IMR-90 (cell line): ENCODE results near the gene FKBP1B. TPM values are rescaled to one million over a fixed set of nuclear protein-coding genes. Genes with fewer than 3 reads are reported as not detected.

ENCODE experiments used
- ATAC-seq: fragments of 200-7000 bp; cut with Tn5 transposase; 2 replicates; pipeline ENCODE4 v1.9.1; 2020; ENCODE audit warnings: low read depth, mild to moderate bottlenecking, moderate library complexity
- BruUV-seq: library from RNA; stranded (reverse); fragments of 400-500 nt; replicated peaks from 2 replicates; lab custom pipeline; 2021; lab: Mats Ljungman, UMichigan
- CTCF ChIA-PET: fragments of 300-600 bp; formaldehyde crosslinking; extraction: SDS; loops from one replicate; lab custom pipeline; 2021; ENCODE audit warnings: antibody characterized with exemption; lab: Yijun Ruan, JAX
- POLR2A ChIA-PET: fragments of 300-600 bp; sonication (Branson Sonifier 250); formaldehyde crosslinking; loops from one replicate; lab custom pipeline; 2022; ENCODE audit warnings: antibody characterized with exemption; ENCODE audit not compliant: unreplicated experiment; lab: Charles Lee
- DNase-seq: peaks from one replicate; pipeline ENCODE4 v3.0.0; 2013
- H2AFZ ChIP-seq: replicated peaks from 2 replicates; pipeline ENCODE3; 2013; ENCODE audit warnings: low read length, mild to moderate bottlenecking; ENCODE audit not compliant: poor library complexity
- H2AK5ac ChIP-seq: 2 replicates; pipeline ENCODE4 v1.6.1; 2013; ENCODE audit warnings: low read depth, low read length, inconsistent platforms
- H2AK9ac ChIP-seq: replicated peaks from 2 replicates; pipeline ENCODE3; 2013; ENCODE audit warnings: mild to moderate bottlenecking, low read depth, low read length, moderate library complexity; ENCODE audit not compliant: poor library complexity
- H2BK120ac ChIP-seq: 2 replicates; pipeline ENCODE4 v1.6.1; 2013; ENCODE audit warnings: low read depth, low read length, inconsistent platforms
- H2BK15ac ChIP-seq: 3 replicates; pipeline ENCODE4 v1.6.1; 2013; ENCODE audit warnings: low read depth, low read length, inconsistent platforms
- H2BK20ac ChIP-seq: 2 replicates; pipeline ENCODE4 v1.6.1; 2013; ENCODE audit warnings: low read depth, mild to moderate bottlenecking, inconsistent platforms, low read length, moderate library complexity
- H2BK5ac ChIP-seq: 2 replicates; pipeline ENCODE4 v1.6.1; 2013; ENCODE audit warnings: mild to moderate bottlenecking, low read depth, low read length, inconsistent platforms; ENCODE audit not compliant: poor library complexity, severe bottlenecking
- H3K14ac ChIP-seq: replicated peaks from 2 replicates; pipeline ENCODE4 v1.6.1; 2013; ENCODE audit warnings: low read depth, low read length, inconsistent platforms
- H3K18ac ChIP-seq: 2 replicates; pipeline ENCODE4 v1.6.1; 2013; ENCODE audit warnings: low read depth, low read length, control low read depth
- H3K23ac ChIP-seq: 2 replicates; pipeline ENCODE4 v1.6.1; 2013; ENCODE audit warnings: low read depth, low read length, inconsistent platforms
- H3K27ac ChIP-seq: 2 replicates; pipeline ENCODE4 v1.5.1; 2013; ENCODE audit warnings: mild to moderate bottlenecking, control low read depth, low read length; ENCODE audit not compliant: insufficient read depth
- H3K27me3 ChIP-seq: 2 replicates; pipeline ENCODE4 v1.6.1; 2013; ENCODE audit warnings: low read length; ENCODE audit not compliant: control insufficient read depth, insufficient read depth
- H3K36me3 ChIP-seq: 2 replicates; pipeline ENCODE4 v1.6.1; 2013; ENCODE audit warnings: low read length, mixed read lengths; ENCODE audit not compliant: control insufficient read depth, insufficient read depth
- H3K4ac ChIP-seq: 2 replicates; pipeline ENCODE4 v1.6.1; 2013; ENCODE audit warnings: low read depth, low read length, inconsistent platforms
- H3K4me1 ChIP-seq: 2 replicates; pipeline ENCODE4 v1.6.1; 2013; ENCODE audit warnings: low read length, mixed read lengths; ENCODE audit not compliant: control insufficient read depth, insufficient read depth
- H3K4me2 ChIP-seq: 2 replicates; pipeline ENCODE4 v1.6.1; 2013; ENCODE audit warnings: low read depth, mild to moderate bottlenecking, control low read depth, low read length, moderate library complexity
- H3K4me3 ChIP-seq: 2 replicates; pipeline ENCODE4 v1.5.1; 2013; ENCODE audit warnings: low read depth, mild to moderate bottlenecking, control low read depth, low read length, moderate library complexity; ENCODE audit not compliant: insufficient read depth
- H3K56ac ChIP-seq: 2 replicates; pipeline ENCODE4 v1.6.1; 2013; ENCODE audit warnings: low read length, inconsistent platforms; ENCODE audit not compliant: insufficient read depth; ENCODE audit errors: extremely low read depth
- H3K79me1 ChIP-seq, 2 experiments: 2 replicates each; pipeline ENCODE4 v1.6.1; 2013; ENCODE audit warnings: low read length in 2 of 2, inconsistent platforms in 1 of 2, low read depth in 1 of 2
- H3K9ac ChIP-seq: 2 replicates; pipeline ENCODE4 v1.6.1; 2013; ENCODE audit warnings: low read depth, low read length, control low read depth
- H3K9me1 ChIP-seq: 2 replicates; pipeline ENCODE4 v1.6.1; 2013; ENCODE audit warnings: low read length, inconsistent platforms; ENCODE audit not compliant: insufficient read depth
- H3K9me3 ChIP-seq: 2 replicates; pipeline ENCODE4 v1.6.1; 2013; ENCODE audit warnings: low read length; ENCODE audit not compliant: control insufficient read depth, insufficient read depth
- H4K20me1 ChIP-seq: 2 replicates; pipeline ENCODE4 v1.6.1; 2013; ENCODE audit warnings: low read length, inconsistent platforms; ENCODE audit not compliant: insufficient read depth
- H4K5ac ChIP-seq: 2 replicates; pipeline ENCODE4 v1.6.1; 2013; ENCODE audit warnings: mild to moderate bottlenecking, low read depth, low read length, control low read depth
- H4K8ac ChIP-seq, 2 experiments: 2 replicates each; pipeline ENCODE4 v1.6.1; 2013; ENCODE audit warnings: low read depth in 2 of 2, low read length in 2 of 2, control low read depth in 1 of 2, inconsistent platforms in 1 of 2
- H4K91ac ChIP-seq: 2 replicates; pipeline ENCODE4 v1.6.1; 2013; ENCODE audit warnings: low read depth, low read length, inconsistent platforms; ENCODE audit not compliant: insufficient read depth
- CEBPB ChIP-seq: IDR thresholded peaks from 2 replicates; pipeline ENCODE4 v1.6.1; 2012; ENCODE audit warnings: low read depth, low read length, improper control_type of control experiment
- SMC3 ChIP-seq: fragments of 150-350 bp; IDR thresholded peaks from 2 replicates; pipeline ENCODE4 v1.6.1; 2016; ENCODE audit warnings: low read depth, mild to moderate bottlenecking, antibody characterized with exemption, low read length, moderate library complexity
- USF2 ChIP-seq: fragments of 150-350 bp; IDR thresholded peaks from 2 replicates; pipeline ENCODE4 v1.6.1; 2017; ENCODE audit warnings: mild to moderate bottlenecking, antibody characterized with exemption, low read length, low read depth
- WGBS, 2 experiments: methylation state at CpG; one replicate each; pipeline versions ENCODE4 v1.1.5 to v1.1.7; 2013; ENCODE audit warnings: missing lambda C conversion rate in 2 of 2; ENCODE audit not compliant: insufficient read length in 1 of 2; ENCODE audit errors: extremely low coverage in 2 of 2; 5-methylcytosine and 5-hydroxymethylcytosine counted together
- dilution Hi-C: fragments of 300-500 bp; cut with HindIII; formaldehyde crosslinking; loops from one replicate; pipeline ENCODE4 v1.14.3; 2018; ENCODE audit warnings: low sequenced_read_pairs; ENCODE audit not compliant: unreplicated experiment
- in situ Hi-C: fragments of 300-500 bp; cut with MboI; formaldehyde crosslinking; loops from 3 replicates; pipeline ENCODE4 v1.14.3; 2019; ENCODE audit warnings: low sequenced_read_pairs, inconsistent platforms, mixed read lengths
- intact Hi-C: fragments of 100-400 bp; cut with micrococcal nuclease; formaldehyde crosslinking; loops from 2 replicates; pipeline ENCODE4 v1.10.0; 2022
- polyA plus RNA-seq, 3 experiments: library from polyadenylated mRNA; depleted of rRNA; stranded (reverse); fragments of >200 nt; gene quantifications; 2 replicates each; pipeline ENCODE4 v1.2.3, GENCODE V29; 2012; ENCODE audit warnings: low replicate concordance in 1 of 3
- total RNA-seq: library from RNA; depleted of rRNA; stranded (reverse); fragments of >200 nt; gene quantifications from 2 replicates; pipeline ENCODE4 v1.2.3, GENCODE V29; 2012

FKBP1B gene
- total and polyA plus RNA-seq, 2 of the 4 experiments (the other 2 are of a cell fraction), result 10.2 to 15.1 TPM

GRCh38 chr2:24082787-24083566 is 33.4 kb downstream of the FKBP1B start:
- no peak overlapping the region for H2BK15ac ChIP-seq
- TF ChIP-seq SMC3 (no peak), USF2 (peak; percentile 26; the same call in 1 of the 2 replicates), CEBPB (no peak)
- ChIA-PET POLR2A (interaction anchor here (0.6 kb wide), 1 partner anchor 879 kb away, joined by 7 read pairs; no protein-coding TSS in a partner anchor), CTCF (interaction anchor here (0.7 to 2.0 kb wide), 5 partner anchors 22 to 297 kb away, joined by 3 to 10 read pairs (median 6); partner anchors contain the start of gene ATAD2B)
- H2BK120ac ChIP-seq, result no peak overlapping the region
- H3K27me3 ChIP-seq, result no peaks in the 10 kb centered on the region
- H3K27ac ChIP-seq, result peak overlapping the region; percentile 89
- BruUV-seq, result no TSS peak
- peak overlapping the region; percentile 70 for H3K23ac ChIP-seq
- H3K18ac ChIP-seq, result no peak overlapping the region
- no peak overlapping the region for H2BK20ac ChIP-seq
- H3K14ac ChIP-seq, result peak overlapping the region; percentile 87
- H3K4ac ChIP-seq, result peak overlapping the region; percentile 97
- H2AFZ ChIP-seq, result peak overlapping the region; percentile 99
- H3K9me1 ChIP-seq, result peaks cover 11% of the 10 kb centered on the region
- peak overlapping the region; percentile 51; the same call in 1 of the 2 replicates for H2AK5ac ChIP-seq
- DNase-seq (no peak), ATAC-seq (no peak)
- dilution Hi-C loops (no loop called here), in situ Hi-C loops (no loop called here), intact Hi-C loops (no loop called here)
- 94% methylated on average over 3 of the region's 8 CpGs; no CpG with 5 or more reads in 1 of the 2 experiments for WGBS, 2 experiments
- H2BK5ac ChIP-seq, result no peak overlapping the region
- peak overlapping the region; percentile 80 for H3K4me2 ChIP-seq
- H3K56ac ChIP-seq, result peak overlapping the region; percentile 86; the same call in 1 of the 2 replicates
- peak overlapping the region; percentile 74 to 96 for H4K8ac ChIP-seq
- peaks cover 18% of the 10 kb centered on the region for H3K36me3 ChIP-seq
- no peaks in the 10 kb centered on the region for H3K9me3 ChIP-seq
- H4K5ac ChIP-seq, result peak overlapping the region; percentile 77
- peak overlapping the region; percentile 69 for H3K9ac ChIP-seq
- peak overlapping the region; percentile 70; the same call in 1 of the 2 replicates for H3K4me3 ChIP-seq
- peak overlapping the region; percentile 91 for H4K91ac ChIP-seq
- H3K4me1 ChIP-seq, result peaks cover 4% of the 10 kb centered on the region; the same call in 1 of the 2 replicates
- peaks cover 12 to 31% of the 10 kb centered on the region in 2 experiments for H3K79me1 ChIP-seq
- peak overlapping the region; percentile 99 for H2AK9ac ChIP-seq
- no peaks in the 10 kb centered on the region for H4K20me1 ChIP-seq
